ENCODE data around the gene CASP3.
"Not testable (repeated sequence)": the region's sequence is repeated elsewhere in the genome, so short reads cannot be mapped to it uniquely, and the experiment has no call there.

The CASP3 gene

DNA sequence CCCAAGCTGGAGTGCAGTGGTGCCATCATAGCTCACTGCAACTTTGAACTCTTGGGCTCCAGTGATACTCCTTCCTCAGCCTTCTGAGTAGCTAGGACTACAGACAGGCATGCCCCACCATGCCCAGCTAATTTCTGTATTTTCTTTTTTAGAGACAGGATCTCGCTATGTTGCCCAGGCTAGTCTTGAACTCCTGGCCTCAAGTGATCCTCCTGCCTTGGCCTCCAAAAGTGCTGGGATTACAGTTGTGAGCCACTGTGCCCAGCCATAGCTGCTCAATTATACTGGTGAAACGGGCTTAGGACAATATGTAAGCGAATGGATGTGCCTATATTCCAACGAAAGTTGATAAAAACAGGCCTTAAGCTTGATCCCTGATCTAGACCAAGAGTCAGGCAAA lies 13.1 kb downstream of the CASP3 start:
- no peak for DNase-seq (ENCODE audit: low read depth in 1 of 2, low spot score in 1 of 2)

- DNase-seq (ENCODE audit: low read depth in 1 of 2, low spot score in 1 of 2) = no peak
Measured at GRCh38 chr4:184635381-184635780, 13.9 kb downstream of the CASP3 start.

DNA sequence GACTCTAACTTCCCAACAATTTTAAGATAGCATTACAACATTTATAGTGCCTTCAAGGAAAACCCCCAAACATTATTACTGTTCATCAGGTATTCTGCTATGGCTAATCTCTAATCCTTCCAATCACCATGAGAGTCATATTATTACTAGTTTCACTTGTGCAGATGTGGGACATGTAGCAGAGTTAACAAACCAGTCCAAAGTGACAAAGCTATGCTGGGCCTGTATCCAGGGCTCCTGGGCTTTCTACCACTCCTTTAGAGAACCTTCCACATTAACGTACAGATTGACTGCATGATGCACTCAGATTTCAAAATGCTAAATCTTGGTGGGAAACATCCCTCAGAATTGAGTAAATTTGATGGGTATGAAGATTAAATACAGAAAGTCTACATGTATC lies 16.4 kb downstream of the CASP3 start:
- no peak for DNase-seq (ENCODE audit: low read depth in 1 of 2, low spot score in 1 of 2)

DNA sequence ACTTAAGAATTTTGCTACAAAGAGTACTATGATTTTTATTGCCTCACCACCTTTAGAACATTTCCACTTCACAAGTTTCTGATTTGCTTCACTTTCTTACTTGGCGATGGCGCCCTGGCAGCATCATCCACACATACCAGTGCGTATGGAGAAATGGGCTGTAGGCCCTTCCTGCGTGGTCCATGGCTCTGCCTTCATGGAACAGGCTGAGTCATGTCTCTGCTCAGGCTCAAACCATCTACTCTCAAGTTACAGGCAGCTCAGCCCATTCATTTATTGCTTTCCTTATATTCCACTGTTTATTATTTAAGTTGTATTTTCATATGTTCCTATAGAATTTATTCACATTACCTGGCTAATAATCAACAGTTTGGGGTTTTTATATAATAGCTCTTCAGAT lies 21.1 kb downstream of the CASP3 start:
- no peak for DNase-seq (ENCODE audit: low read depth in 1 of 2, low spot score in 1 of 2)

- DNase-seq (ENCODE audit: low read depth in 1 of 2, low spot score in 1 of 2) = not testable (repeated sequence)
Measured at GRCh38 chr4:184625783-184626596, 23.3 kb downstream of the CASP3 start.

DNA sequence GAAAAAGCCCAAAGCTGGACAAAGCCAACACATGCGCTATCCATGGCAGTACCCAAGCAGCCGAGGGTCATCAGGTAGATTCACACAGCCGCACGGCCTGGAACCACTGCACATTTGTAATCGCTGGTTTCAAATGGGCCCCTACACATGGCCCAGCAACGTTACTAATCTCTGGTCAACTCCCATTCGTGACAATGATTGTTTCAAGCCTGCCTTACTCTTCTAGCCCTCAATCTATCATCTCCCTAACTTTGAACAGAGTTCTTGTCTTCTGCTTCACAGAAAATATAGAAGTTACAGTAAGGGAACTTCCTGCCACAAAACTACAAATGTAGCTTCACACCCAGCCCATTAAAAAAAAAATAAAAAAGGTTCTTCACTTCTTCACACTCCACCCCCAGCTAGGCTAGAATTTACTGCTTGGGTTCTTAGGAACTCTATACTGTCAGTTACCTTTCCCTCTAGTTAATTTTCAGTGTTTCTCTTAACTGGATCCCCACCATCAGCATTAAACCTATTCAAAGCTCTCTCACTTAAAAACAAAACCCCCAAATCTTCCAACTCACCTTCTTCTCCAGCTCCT lies 24.2 kb downstream of the CASP3 start:
- no peak for DNase-seq (ENCODE audit: low read depth in 1 of 2, low spot score in 1 of 2)

DNA sequence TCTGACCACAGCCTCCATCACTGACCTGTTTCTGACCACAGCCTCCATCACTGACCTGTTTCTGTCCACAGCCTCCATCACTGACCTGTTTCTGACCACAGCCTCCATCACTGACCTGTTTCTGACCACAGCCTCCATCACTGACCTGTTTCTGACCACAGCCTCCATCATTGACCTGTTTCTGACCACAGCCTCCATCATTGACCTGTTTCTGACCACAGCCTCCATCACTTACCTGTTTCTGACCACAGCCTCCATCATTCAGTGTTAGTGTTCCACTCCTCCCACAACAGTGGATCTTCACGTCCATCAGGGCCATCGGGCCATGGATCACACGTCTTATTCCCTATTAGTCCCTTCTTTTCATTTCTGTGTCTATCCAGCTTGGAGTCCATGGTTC lies 24.7 kb downstream of the CASP3 start:
- not testable (repeated sequence) for DNase-seq (ENCODE audit: low read depth in 1 of 2, low spot score in 1 of 2)

- no peak for DNase-seq (ENCODE audit: low read depth in 1 of 2, low spot score in 1 of 2)
Measured at GRCh38 chr4:184621518-184621917, 27.7 kb downstream of the CASP3 start.

DNA sequence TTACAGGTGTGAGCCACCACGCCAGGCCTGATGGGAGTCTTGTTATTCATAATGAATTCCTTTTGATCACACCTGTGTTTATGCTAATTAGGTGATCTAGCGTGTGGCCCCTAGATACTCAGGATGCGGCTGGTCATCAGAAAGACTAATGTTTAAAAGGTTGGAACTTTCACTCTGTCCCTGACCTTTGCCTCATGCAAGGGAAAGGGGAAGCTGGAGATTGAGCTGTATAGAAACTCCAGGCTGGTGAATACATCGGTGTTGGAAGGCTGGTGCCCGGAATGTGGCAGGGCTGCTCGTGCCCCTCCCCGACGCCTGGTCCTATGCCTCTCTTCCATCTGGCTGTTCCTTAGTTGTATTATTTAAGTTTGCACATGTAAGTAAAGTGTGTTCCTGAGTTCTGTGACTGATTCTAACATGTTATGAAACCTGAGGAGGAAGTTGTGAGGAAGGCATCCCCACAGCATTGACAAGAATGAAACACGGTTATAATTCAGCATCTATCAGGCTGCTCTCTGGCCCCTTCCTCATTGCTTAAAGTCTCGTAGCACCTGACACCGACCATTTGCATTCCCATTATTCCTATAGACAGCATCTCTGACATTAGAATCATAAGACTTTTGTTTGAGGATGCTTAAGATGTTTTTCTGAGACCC lies 28.9 kb downstream of the CASP3 start:
- no peak for DNase-seq (ENCODE audit: low read depth in 1 of 2, low spot score in 1 of 2)

- no peak for DNase-seq (ENCODE audit: low read depth in 1 of 2, low spot score in 1 of 2)
Measured at GRCh38 chr4:184617600-184618196, 31.5 kb downstream of the CASP3 start.

DNA sequence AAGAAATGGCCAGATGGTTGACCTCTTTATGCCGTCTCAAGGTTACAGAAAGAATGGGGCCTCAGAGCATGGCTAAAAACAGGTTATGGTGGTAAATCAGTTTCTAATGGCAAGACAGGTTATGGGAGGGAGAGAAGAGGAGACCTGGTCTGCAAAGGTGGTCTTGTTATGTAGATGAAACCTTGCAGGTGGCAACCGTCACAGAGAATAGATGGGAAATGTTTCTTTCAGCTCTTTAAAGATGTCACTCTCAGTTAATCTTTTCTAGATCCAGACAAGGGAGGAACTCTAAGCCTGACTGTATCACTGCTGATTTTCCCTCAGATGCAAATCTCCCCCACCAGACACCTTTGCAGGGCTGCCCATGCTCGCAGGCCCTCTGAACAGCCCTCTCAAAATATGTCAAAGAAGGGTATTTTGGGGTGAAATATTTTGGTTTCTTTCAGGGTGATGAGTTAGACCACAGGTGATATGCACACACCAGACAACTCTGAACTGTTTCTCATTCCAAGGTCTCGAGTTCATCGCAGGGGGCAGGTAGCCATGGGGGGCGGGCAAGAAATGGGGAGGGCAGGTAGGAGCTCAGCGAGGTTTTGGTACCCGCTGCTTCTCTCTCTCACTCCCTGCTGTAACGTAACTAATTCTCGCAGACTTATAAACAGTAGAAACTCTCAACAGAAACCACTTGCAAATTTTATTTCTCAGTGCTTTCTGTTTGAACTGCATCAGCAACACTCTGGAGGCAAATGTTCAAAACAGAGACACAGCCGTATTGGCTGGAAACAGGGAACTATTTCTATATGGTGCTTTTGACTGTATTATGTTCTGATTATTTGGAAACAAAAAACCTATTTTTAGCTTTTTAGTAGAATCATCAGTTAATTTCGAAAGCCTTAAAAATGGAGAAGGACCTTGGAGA lies 32.4 kb downstream of the CASP3 start:
- no peak for DNase-seq (ENCODE audit: low read depth in 1 of 2, low spot score in 1 of 2)

GRCh38 chr4:184616168-184616567 lies 33.1 kb downstream of the CASP3 start:
- DNase-seq (ENCODE audit: low read depth in 1 of 2, low spot score in 1 of 2) = not testable (repeated sequence)

DNA sequence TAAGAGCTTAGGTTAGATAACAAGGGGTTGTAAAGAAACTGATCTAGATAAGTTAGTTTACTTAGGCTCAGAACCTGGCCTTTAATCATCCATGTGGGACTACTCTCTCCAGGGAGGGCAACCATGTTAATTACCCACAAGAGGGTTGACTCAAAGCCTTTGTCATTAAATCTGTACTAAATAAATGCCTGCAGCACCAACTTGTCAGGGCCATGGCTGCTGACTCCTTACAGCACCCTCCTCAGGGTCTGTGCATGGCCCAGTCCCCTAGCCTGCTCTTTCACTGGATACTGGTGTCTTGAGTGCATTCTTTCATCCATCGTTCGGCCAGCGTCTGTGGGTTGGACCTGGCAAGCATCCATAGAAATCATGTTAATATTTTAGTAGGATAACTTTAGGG lies 34.7 kb downstream of the CASP3 start:
- DNase-seq (ENCODE audit: low read depth in 1 of 2, low spot score in 1 of 2) = no peak

DNA sequence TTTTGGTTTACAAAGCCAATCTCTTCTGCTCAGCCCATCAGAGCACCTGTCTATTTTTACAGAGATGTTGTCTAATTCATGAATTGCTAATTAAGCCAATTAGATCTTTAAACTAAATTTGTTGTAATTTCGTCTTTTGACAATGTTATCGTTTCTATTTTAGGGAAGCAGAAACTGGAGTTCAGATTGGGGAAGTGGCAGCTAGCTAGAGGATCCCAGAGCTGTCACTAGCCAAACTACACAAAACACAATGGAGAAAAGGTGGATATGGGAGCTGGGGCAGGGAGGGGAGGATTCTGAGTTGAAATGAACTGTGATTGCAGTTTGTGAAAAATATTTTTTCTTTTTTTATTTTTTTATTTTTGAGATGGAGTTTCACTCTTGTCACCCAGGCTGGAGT lies 35.8 kb downstream of the CASP3 start:
- no peak for DNase-seq (ENCODE audit: low read depth in 1 of 2, low spot score in 1 of 2)

DNA sequence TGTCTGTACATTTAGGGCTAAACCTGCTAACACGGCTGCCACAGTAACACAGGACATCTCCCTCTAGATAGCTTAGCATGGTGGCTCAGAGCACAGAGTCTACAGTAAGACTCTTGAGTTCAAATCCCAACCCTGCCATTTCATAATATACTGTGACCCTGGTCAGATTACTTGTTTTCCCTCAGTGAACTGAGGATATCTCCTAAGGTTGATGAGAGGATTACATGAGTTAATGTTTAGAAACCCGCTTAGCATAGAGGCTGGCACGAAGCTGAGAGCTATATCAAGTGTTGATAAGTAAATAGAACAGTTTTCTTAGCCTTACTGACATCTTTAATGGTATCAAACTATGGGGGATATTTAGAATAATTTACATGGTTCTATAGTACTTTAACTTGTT lies 37.2 kb downstream of the CASP3 start:
- no peak for DNase-seq (ENCODE audit: low read depth in 1 of 2, low spot score in 1 of 2)

- DNase-seq (ENCODE audit: low read depth in 1 of 2, low spot score in 1 of 2) = not testable (repeated sequence)
Measured at GRCh38 chr4:184607429-184607828, 41.8 kb downstream of the CASP3 start.

- DNase-seq (ENCODE audit: low read depth in 1 of 2, low spot score in 1 of 2) = not testable (repeated sequence)
Measured at GRCh38 chr4:184602857-184603256, 46.4 kb downstream of the CASP3 start.

DNA sequence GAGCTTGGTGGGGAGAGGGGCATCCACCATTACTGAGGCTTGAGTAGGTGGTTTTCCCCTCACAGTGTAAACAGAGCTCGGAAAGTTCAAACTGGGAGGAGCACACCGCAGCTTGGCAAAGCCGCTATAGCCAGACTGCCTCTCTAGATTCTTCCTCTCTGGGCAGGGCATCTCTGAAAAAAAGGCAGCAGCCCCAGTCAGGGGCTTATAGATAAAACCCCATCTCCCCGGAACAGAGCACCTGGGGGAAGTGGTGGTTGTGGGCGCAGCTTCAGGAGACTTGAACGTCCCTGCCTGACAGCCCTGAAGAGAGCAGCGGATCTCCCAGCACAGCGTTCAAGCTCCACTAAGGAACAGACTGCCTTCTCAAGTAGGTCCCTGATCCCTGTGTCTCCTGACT lies 48.3 kb downstream of the CASP3 start:
- not testable (repeated sequence) for DNase-seq (ENCODE audit: low read depth in 1 of 2, low spot score in 1 of 2)

GRCh38 chr4:184599492-184600135 lies 49.6 kb downstream of the CASP3 start:
- no peak for DNase-seq (ENCODE audit: low read depth in 1 of 2, low spot score in 1 of 2)

GRCh38 chr4:184598753-184599491 lies 50.3 kb downstream of the CASP3 start:
- DNase-seq (ENCODE audit: low read depth in 1 of 2, low spot score in 1 of 2) = no peak
